Fibroblast of mammary gland (primary cell): ENCODE results near the gene ABHD5.

Experiments used
- DNase-seq: peaks from one replicate; pipeline ENCODE4 v3.0.0-alpha.2; 2010; ENCODE audit warnings: low read depth
- H3K4me3 ChIP-seq: 2 replicates; pipeline ENCODE4 v1.5.1; 2011; ENCODE audit warnings: low read depth, mild to moderate bottlenecking, low read length, moderate library complexity; ENCODE audit not compliant: control insufficient read depth
- CTCF ChIP-seq: conservative IDR thresholded peaks from 2 replicates; pipeline ENCODE4 v1.5.1; 2011; ENCODE audit warnings: low read depth, low read length, inconsistent platforms; ENCODE audit not compliant: control insufficient read depth, insufficient read depth

Gene ABHD5

DNA sequence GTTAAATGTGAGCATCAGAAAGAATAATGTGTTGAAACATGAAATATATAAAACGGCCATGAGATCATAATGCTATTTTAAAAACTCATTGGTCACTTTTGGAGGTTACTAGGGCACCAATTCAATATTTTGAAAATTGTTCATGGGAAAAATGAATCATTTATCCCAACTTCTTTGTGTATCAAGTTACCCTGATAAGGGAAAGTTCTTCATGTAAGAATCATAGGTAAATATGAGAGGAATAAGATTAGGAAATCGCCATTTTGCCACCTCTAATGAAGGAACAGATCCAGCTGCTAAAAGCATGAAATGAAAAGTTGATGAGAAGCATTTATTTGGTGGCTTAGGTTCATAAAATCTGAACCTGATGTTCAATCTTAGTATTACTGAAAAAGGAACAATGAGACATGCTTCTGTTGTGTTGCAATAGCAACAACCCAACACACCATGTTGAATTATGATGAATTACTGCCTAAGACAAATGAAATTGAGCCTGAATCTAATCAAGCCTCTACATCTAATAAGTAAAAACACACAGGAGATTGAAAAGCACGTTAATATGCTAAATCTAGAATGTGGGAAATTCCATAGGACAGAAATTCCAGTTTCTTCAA lies 32.5 kb downstream of the ABHD5 start:
- H3K4me3 ChIP-seq: no peak overlapping the region
- peak; percentile 53 for DNase-seq
- no peak for TF ChIP-seq CTCF

- DNase-seq: peak; percentile 90
- no peak for TF ChIP-seq CTCF
- H3K4me3 ChIP-seq: no peak overlapping the region
These were observed 35.8 kb downstream of the ABHD5 start for GRCh38 chr3:43726521-43726920.

DNA sequence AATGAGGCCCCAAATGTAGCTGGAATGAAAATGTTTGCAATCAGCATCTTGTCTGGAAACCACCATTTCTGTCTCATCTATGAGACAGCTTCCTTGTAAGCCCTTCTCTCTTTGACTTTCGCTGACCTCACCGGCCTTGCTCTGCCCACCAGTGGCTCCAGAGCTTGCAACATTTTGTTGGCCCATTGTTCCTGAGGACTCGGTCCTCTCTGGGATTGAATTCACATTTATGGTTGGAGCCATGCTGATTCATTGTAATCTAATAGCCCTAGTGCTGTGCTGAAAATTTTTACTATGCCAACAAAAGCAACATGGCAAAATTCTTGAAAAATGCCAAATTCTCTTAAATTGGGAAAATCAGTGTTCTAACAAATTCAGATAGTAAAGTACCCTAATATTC lies 37.2 kb downstream of the ABHD5 start:
- DNase-seq: peak; percentile 82
- no peak for TF ChIP-seq CTCF
- H3K4me3 ChIP-seq: no peak overlapping the region

GRCh38 chr3:43728476-43728875 lies 37.7 kb downstream of the ABHD5 start:
- TF ChIP-seq CTCF: no peak
- DNase-seq: no peak
- H3K4me3 ChIP-seq: no peak overlapping the region

- TF ChIP-seq CTCF: no peak
- peak; percentile 39 for DNase-seq
- H3K4me3 ChIP-seq: no peak overlapping the region
These were observed 38.2 kb downstream of the ABHD5 start for GRCh38 chr3:43728947-43729346.

DNA sequence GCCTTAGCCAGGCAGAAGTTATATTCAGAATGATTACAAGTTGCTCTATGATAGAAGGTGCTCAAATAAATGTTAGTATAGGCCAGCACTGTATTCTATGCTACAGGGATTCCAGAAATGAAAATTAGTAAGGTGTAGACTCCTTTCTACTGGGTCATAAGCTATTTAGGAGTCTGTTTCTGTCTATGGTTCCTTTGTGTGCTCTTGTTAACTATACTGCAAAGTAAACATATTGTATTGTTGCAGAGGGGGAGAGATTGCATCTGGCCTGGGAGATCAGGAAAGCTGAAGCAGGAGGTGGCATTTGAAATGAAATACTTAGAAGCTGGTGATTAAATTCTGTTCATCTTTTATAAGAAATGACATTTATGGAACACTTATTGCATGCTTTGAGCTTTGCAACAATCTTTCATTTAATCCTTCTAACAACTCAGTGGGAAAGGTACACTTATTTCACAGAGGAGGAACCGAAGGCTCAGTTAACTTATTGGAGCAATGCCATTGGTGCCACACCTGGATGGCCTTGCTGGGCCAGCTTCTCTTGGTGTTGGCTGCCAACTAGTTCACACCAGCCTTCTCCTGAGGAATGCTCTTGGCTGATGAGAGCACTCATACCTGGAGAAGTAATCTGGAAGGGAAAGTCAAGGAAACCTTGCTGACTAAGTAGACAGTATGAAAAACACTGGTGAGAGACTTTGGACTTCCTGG lies 39.1 kb downstream of the ABHD5 start:
- TF ChIP-seq CTCF: no peak
- no peak for DNase-seq
- no peak overlapping the region for H3K4me3 ChIP-seq
